ENCODE results near the gene ZNF808. TPM values are rescaled to one million over a fixed set of nuclear protein-coding genes. Genes with fewer than 3 reads are reported as not detected.
"Not testable (repeated sequence)": the region's sequence is repeated elsewhere in the genome, so short reads cannot be mapped to it uniquely, and the experiment has no call there.

ZNF808 gene
- polyA plus RNA-seq, 1 donor = 14.8 TPM

DNA sequence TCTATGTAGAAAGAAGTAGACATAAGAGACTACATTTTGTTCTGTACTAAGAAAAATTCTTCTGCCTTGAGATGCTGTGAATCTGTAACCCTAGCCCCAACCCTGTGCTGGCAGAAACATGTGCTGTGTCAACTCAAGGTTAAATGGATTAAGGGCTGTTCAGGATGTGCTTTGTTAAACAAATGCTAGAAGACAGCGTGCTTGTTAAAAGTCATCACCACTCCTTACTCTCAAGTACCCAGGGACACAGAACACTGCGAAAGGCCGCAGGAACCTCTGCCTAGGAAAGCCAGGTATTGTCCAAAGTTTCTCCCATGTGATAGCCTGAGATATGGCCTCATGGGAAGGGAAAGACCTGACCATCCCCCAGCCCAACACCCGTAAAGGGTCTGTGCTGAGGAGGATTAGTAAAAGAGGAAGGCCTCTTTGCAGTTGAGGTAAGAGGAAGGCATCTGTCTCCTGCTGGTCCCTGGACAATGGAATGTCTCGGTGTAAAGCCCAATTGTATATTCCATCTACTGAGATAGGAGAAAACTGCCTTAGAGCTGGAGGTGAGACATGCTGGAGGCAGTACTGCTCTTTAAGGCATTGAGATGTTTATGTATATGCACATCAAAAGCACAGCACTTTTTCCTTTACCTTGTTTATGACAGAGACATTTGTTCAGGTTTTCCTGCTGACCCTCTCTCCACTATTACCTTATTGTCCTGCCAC lies 31.4 kb downstream of the ZNF808 start:
- H3K27me3 ChIP-seq (ENCODE audit: control insufficient read depth, insufficient read depth, low read length); H3K27ac ChIP-seq (ENCODE audit: low read length); H3K4me3 ChIP-seq (ENCODE audit: low read length); H3K4me1 ChIP-seq (ENCODE audit: control insufficient read depth, insufficient read depth, low read length); DNase-seq: not testable (repeated sequence)
- WGBS (ENCODE audit: insufficient coverage, low lambda C conversion rate) = no CpG with 5 or more reads among the region's 5 CpGs
- Histone ChIP-seq H3K36me3 (ENCODE audit: control insufficient read depth, insufficient read depth, low read length) (peaks cover 42% of the 10 kb centered on the region), H3K9me3 (ENCODE audit: control insufficient read depth, low read depth, low read length) (peaks cover 73% of the 10 kb centered on the region)

DNA sequence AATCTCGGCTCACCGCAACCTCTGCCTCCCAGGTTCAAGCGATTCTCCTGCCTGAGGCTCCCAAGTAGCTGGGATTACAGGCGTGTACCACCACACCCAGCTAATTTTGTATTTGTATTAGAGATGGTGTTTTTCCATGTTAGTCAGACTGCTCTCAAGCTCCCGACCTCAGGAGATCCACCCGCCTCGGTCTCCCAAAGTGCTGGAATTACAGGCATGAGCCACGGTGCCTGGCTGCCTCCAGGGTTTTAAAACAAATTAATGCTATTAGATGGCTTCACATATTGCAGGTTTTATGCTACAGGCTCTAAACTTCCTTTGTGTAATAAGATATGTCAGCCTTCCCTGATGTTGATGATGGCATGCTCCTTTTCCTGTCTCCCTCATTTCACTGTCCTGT lies 34.1 kb downstream of the ZNF808 start:
- not testable (repeated sequence) for H3K4me1 ChIP-seq (ENCODE audit: control insufficient read depth, insufficient read depth, low read length); H3K27ac ChIP-seq (ENCODE audit: low read length); H3K4me3 ChIP-seq (ENCODE audit: low read length); H3K27me3 ChIP-seq (ENCODE audit: control insufficient read depth, insufficient read depth, low read length); DNase-seq
- WGBS (ENCODE audit: insufficient coverage, low lambda C conversion rate) = no CpG with 5 or more reads among the region's 8 CpGs
- peaks cover 31% of the 10 kb centered on the region for H3K36me3 ChIP-seq (ENCODE audit: control insufficient read depth, insufficient read depth, low read length)
- H3K9me3 ChIP-seq (ENCODE audit: control insufficient read depth, low read depth, low read length) = peaks cover 65% of the 10 kb centered on the region

- Histone ChIP-seq H3K4me3 (ENCODE audit: low read length) (no peak overlapping the region), H3K27me3 (ENCODE audit: control insufficient read depth, insufficient read depth, low read length) (no peaks in the 10 kb centered on the region), H3K9me3 (ENCODE audit: control insufficient read depth, low read depth, low read length) (peaks cover 48% of the 10 kb centered on the region), H3K27ac (ENCODE audit: low read length) (no peak overlapping the region), H3K36me3 (ENCODE audit: control insufficient read depth, insufficient read depth, low read length) (peaks cover 20% of the 10 kb centered on the region), H3K4me1 (ENCODE audit: control insufficient read depth, insufficient read depth, low read length) (peaks cover 2% of the 10 kb centered on the region)
- DNase-seq = no peak
- no CpG with 5 or more reads among the region's 6 CpGs for WGBS (ENCODE audit: insufficient coverage, low lambda C conversion rate)
Observed at GRCh38 chr19:52566121-52566520, 38.7 kb downstream of the ZNF808 start.

- peaks cover 2% of the 10 kb centered on the region for H3K4me1 ChIP-seq (ENCODE audit: control insufficient read depth, insufficient read depth, low read length)
- H3K4me3 ChIP-seq (ENCODE audit: low read length) = no peak overlapping the region
- peak in 1 of 2 donors; percentile 31 for DNase-seq
- peaks cover 47% of the 10 kb centered on the region for H3K9me3 ChIP-seq (ENCODE audit: control insufficient read depth, low read depth, low read length)
- peaks cover 15% of the 10 kb centered on the region for H3K36me3 ChIP-seq (ENCODE audit: control insufficient read depth, insufficient read depth, low read length)
- H3K27me3 ChIP-seq (ENCODE audit: control insufficient read depth, insufficient read depth, low read length) = no peaks in the 10 kb centered on the region
- no peak overlapping the region for H3K27ac ChIP-seq (ENCODE audit: low read length)
- WGBS (ENCODE audit: insufficient coverage, low lambda C conversion rate) = no CpG with 5 or more reads among the region's 2 CpGs
Observed at GRCh38 chr19:52566588-52566987, 39.1 kb downstream of the ZNF808 start.

GRCh38 chr19:52567921-52568320 lies 40.5 kb downstream of the ZNF808 start:
- Histone ChIP-seq H3K27me3 (ENCODE audit: control insufficient read depth, insufficient read depth, low read length) (no peaks in the 10 kb centered on the region), H3K4me3 (ENCODE audit: low read length) (no peak overlapping the region), H3K9me3 (ENCODE audit: control insufficient read depth, low read depth, low read length) (peaks cover 42% of the 10 kb centered on the region), H3K27ac (ENCODE audit: low read length) (no peak overlapping the region), H3K4me1 (ENCODE audit: control insufficient read depth, insufficient read depth, low read length) (peaks cover 2% of the 10 kb centered on the region), H3K36me3 (ENCODE audit: control insufficient read depth, insufficient read depth, low read length) (peaks cover 14% of the 10 kb centered on the region)
- WGBS (ENCODE audit: insufficient coverage, low lambda C conversion rate) = no CpG with 5 or more reads among the region's 14 CpGs
- no peak for DNase-seq

DNA sequence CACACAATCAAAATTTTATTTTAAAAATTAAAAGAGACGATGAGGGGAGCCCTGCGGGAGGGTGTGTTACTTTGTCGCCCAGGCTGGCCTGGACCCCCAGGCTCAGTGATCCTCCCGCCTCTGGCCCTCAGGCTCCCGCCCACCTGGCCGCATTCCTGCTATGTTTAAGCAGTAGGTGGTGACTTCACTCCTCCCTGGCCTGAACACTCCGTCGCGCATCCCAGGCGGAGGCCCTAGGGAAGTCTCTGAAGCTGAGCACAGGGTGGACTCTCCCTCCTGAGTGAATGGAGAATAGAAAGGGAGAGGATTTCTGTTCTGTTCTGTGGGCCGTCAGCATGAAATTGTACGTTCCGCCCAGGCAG lies 42.2 kb downstream of the ZNF808 start:
- not testable (repeated sequence) for H3K4me1 ChIP-seq (ENCODE audit: control insufficient read depth, insufficient read depth, low read length); H3K27me3 ChIP-seq (ENCODE audit: control insufficient read depth, insufficient read depth, low read length)
- H3K36me3 ChIP-seq (ENCODE audit: control insufficient read depth, insufficient read depth, low read length) = peaks cover 18% of the 10 kb centered on the region
- peaks cover 35% of the 10 kb centered on the region for H3K9me3 ChIP-seq (ENCODE audit: control insufficient read depth, low read depth, low read length)
- peak overlapping the region; percentile 71 for H3K4me3 ChIP-seq (ENCODE audit: low read length)
- H3K27ac ChIP-seq (ENCODE audit: low read length) = peak overlapping the region; percentile 89
- WGBS (ENCODE audit: insufficient coverage, low lambda C conversion rate) = no CpG with 5 or more reads among the region's 13 CpGs
- peak in 1 of 2 donors; percentile 36 for DNase-seq

- peaks cover 22% of the 10 kb centered on the region for H3K36me3 ChIP-seq (ENCODE audit: control insufficient read depth, insufficient read depth, low read length)
- WGBS (ENCODE audit: insufficient coverage, low lambda C conversion rate) = 0% methylated on average over 5 of the region's 57 CpGs
- peak; percentile 94 to 96 for DNase-seq
- H3K4me1 ChIP-seq (ENCODE audit: control insufficient read depth, insufficient read depth, low read length) = peaks cover 2% of the 10 kb centered on the region
- no peaks in the 10 kb centered on the region for H3K27me3 ChIP-seq (ENCODE audit: control insufficient read depth, insufficient read depth, low read length)
- H3K9me3 ChIP-seq (ENCODE audit: control insufficient read depth, low read depth, low read length) = peaks cover 29% of the 10 kb centered on the region
- peak within 1 kb of the TSS; percentile 89 for H3K27ac ChIP-seq (ENCODE audit: low read length)
- peak within 1 kb of the TSS; percentile 71 for H3K4me3 ChIP-seq (ENCODE audit: low read length)
Observed at GRCh38 chr19:52570000-52570861, 42.8 kb downstream of the ZNF808 start, which contains the start of gene ZNF701. Gene ZNF701, plus strand, starts transcription at chr19:52570287. Its CDS starts 3,861 bp downstream, at chr19:52574148.

DNA sequence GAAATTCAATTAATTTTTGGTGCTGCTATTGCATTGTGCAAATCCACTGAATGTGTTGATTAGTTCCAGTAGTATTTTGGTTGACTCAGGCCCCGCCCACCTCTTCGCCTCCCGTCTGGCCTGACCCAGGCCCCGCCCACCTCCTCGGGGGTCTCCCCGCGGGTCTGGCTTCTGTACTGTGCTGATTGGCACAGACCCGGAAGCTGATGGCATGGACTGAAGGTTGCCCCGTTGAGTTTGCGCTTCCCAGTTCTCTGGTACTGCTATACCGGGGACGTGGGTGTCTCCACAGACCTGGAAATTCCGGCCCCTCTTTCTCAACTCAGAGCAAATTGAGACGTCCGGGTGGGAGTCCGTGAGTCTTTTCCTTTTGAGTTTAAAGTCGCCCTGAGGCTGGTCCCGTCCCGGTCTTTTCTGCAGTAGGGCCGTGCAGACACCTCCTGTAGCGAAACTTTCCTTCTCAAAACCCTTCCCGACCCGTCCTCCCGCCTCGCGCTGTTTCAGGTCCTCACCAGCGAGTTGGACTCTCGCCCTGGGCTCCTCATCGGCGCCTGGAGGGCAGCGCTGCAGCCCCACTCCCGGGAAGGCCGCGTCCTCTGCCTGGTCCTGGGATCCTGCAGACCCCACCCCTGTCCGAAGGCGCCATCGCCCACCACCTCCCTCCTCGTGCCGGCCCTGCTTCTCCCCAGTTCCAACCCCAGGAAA lies 57.4 kb downstream of the ZNF808 start:
- H3K27me3 ChIP-seq (ENCODE audit: control insufficient read depth, insufficient read depth, low read length) = no peaks in the 10 kb centered on the region
- peak in 1 of 2 donors; percentile 53 for DNase-seq
- WGBS (ENCODE audit: insufficient coverage, low lambda C conversion rate) = no CpG with 5 or more reads among the region's 39 CpGs
- H3K4me3 ChIP-seq (ENCODE audit: low read length) = peak overlapping the region; percentile 20
- peaks cover 46% of the 10 kb centered on the region for H3K36me3 ChIP-seq (ENCODE audit: control insufficient read depth, insufficient read depth, low read length)
- H3K4me1 ChIP-seq (ENCODE audit: control insufficient read depth, insufficient read depth, low read length) = no peaks in the 10 kb centered on the region
- peaks cover 17% of the 10 kb centered on the region for H3K9me3 ChIP-seq (ENCODE audit: control insufficient read depth, low read depth, low read length)
- no peak overlapping the region for H3K27ac ChIP-seq (ENCODE audit: low read length)

DNA sequence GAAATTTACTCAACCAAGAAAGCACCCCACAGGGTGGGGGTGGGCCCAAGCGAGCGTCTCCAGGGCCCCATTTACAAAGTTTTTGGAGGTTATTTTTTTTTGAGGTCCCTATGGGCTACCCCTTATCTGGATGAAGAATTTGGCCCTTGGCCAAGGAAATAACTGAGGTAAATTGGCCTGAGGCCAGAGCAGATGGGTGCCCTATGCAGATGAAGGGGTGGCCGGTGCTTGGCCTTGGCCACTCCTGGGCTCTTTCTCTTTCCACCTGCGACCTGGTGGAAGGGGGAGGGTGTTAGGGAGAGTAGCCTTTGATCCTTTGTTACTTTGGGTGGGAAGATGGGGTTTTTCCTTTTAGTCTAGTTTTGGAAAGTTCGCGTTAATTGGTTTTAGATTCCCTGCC lies 58.1 kb downstream of the ZNF808 start:
- Histone ChIP-seq H3K4me1 (ENCODE audit: control insufficient read depth, insufficient read depth, low read length) (no peaks in the 10 kb centered on the region), H3K9me3 (ENCODE audit: control insufficient read depth, low read depth, low read length) (peaks cover 16% of the 10 kb centered on the region)

DNA sequence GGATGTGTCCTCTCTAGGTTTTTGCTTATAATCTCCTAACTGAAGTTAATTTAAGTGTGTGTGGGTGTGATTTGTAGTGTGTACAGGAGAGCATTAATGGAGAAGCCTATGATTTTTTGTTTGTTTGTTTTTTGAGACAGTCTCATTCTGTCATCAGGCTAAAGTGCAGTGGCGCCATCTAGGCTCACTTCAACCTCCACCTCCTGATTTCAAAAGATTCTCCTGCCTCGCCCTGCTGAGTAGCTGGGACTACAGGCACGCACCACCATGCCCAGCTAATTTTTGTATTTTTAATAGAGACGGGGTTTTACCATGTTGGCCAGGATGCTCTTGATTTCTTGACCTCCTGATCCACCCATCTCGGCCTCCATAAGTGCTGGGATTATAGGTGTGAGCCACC lies 63.3 kb downstream of the ZNF808 start:
- no peak for DNase-seq
- H3K27ac ChIP-seq (ENCODE audit: low read length) = no peak overlapping the region
- H3K4me3 ChIP-seq (ENCODE audit: low read length) = no peak overlapping the region
- H3K27me3 ChIP-seq (ENCODE audit: control insufficient read depth, insufficient read depth, low read length) = no peaks in the 10 kb centered on the region
- H3K36me3 ChIP-seq (ENCODE audit: control insufficient read depth, insufficient read depth, low read length) = peaks cover 31% of the 10 kb centered on the region
- H3K9me3 ChIP-seq (ENCODE audit: control insufficient read depth, low read depth, low read length) = peaks cover 16% of the 10 kb centered on the region
- no CpG with 5 or more reads among the region's 5 CpGs for WGBS (ENCODE audit: insufficient coverage, low lambda C conversion rate)
- no peaks in the 10 kb centered on the region for H3K4me1 ChIP-seq (ENCODE audit: control insufficient read depth, insufficient read depth, low read length)

More for the DNA sequence above, 58.1 kb downstream of the ZNF808 start:
- 80% methylated on average over 1 of the region's 6 CpGs for WGBS (ENCODE audit: insufficient coverage, low lambda C conversion rate)
- Histone ChIP-seq H3K27me3 (ENCODE audit: control insufficient read depth, insufficient read depth, low read length) (no peaks in the 10 kb centered on the region), H3K27ac (ENCODE audit: low read length) (no peak overlapping the region), H3K36me3 (ENCODE audit: control insufficient read depth, insufficient read depth, low read length) (peaks cover 46% of the 10 kb centered on the region), H3K4me3 (ENCODE audit: low read length) (no peak overlapping the region)
- DNase-seq = no peak
